Stimulated activated naive CD8-positive, alpha-beta T cell treated with anti-CD3 and anti-CD28 coated beads, Interleukin-15, amount 100 ng/mL, for 72 hours (primary cell): Measurements from ENCODE around the gene MYO1B.

Experiments used
- ATAC-seq: fragments of 150-1000 bp; cut with Tn5 transposase; 2 replicates; pipeline ENCODE4 v1.10.0; 2021; ENCODE audit warnings: mild to moderate bottlenecking, moderate library complexity
- DNase-seq, 2 donors: peaks; one replicate each; pipeline ENCODE4 v3.0.0; 2021 to 2022
- H3K27ac Mint-ChIP-seq, 2 donors: one replicate each; pipeline ENCODE4 v1.8.0; 2022; ENCODE audit warnings: mild to moderate bottlenecking in 2 of 2, mixed read lengths in 2 of 2, moderate library complexity in 2 of 2
- H3K27me3 Mint-ChIP-seq: one replicate; pipeline ENCODE4 v1.8.0; 2022; ENCODE audit warnings: mixed read lengths
- H3K4me1 Mint-ChIP-seq: one replicate; pipeline ENCODE4 v1.8.0; 2022; ENCODE audit warnings: mild to moderate bottlenecking, mixed read lengths
- H3K4me3 Mint-ChIP-seq, 2 donors: one replicate each; pipeline ENCODE4 v1.8.0; 2022; ENCODE audit warnings: mild to moderate bottlenecking in 2 of 2, mixed read lengths in 2 of 2, moderate library complexity in 1 of 2
- H3K9me3 Mint-ChIP-seq, 2 donors: one replicate each; pipeline ENCODE4 v1.8.0; 2022; ENCODE audit warnings: mixed read lengths in 2 of 2

MYO1B gene

DNA sequence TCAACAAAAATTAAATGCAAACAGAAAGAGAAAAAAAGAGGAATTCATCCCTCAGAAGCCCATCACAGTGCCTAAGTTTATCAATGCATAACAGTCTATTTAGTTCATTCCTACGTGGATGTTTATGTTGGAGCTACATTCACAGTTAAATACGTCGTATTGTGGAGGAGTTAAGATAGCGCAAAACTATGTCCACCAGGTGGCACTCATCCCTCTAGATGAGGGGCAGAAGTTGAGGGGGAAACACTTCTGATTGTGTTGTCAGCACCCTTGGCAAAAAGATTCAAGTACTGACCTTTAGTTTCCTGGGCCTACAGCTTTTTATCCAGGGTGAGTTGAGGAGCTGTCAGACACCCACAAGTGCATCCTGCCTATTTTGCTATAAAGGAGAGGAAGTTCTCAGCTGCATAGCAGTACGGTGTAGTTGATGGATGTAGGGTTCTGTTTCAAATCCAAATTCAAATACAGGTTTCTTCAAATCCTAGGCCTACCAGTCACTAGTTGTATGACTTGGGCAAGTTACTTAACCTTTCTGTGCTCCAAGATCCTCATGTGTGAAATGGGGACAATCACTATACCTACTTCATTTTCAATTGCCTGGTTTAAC is 26.8 kb upstream of the MYO1B start:
- peaks cover 26 to 27% of the 10 kb centered on the region in 2 donors for H3K9me3 Mint-ChIP-seq
- no peaks in the 10 kb centered on the region for H3K27me3 Mint-ChIP-seq
- peaks cover 25% of the 10 kb centered on the region for H3K4me1 Mint-ChIP-seq
- ATAC-seq (peak; percentile 82), DNase-seq (peak; percentile 52 to 66)
- H3K4me3 Mint-ChIP-seq = no peak overlapping the region
- H3K27ac Mint-ChIP-seq = no peak overlapping the region

DNA sequence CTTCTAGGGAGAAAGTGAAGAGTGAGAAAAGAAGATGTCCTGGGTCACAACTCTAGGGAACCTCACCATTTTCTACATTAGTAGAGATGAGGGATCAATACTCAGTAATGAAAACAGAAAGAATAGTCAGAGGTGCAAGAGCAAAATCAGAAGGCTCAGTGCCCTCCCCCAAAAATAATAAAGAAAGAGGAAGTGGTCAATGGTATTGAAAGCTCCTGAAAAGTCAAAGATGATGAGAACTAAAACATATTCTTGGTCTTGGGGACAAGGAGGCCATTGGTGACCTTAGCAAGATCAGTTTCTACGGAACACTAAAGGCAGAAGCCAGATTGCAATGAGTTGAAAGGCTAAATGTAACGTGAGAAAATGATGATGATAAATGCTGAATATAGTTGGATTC is 24.5 kb upstream of the MYO1B start:
- Mint-ChIP-seq H3K27me3 (no peaks in the 10 kb centered on the region), H3K9me3 (peaks cover 16 to 17% of the 10 kb centered on the region in 2 donors), H3K4me1 (peaks cover 25% of the 10 kb centered on the region), H3K4me3 (no peak overlapping the region), H3K27ac (no peak overlapping the region)
- ATAC-seq = no peak
- no peak for DNase-seq

DNA sequence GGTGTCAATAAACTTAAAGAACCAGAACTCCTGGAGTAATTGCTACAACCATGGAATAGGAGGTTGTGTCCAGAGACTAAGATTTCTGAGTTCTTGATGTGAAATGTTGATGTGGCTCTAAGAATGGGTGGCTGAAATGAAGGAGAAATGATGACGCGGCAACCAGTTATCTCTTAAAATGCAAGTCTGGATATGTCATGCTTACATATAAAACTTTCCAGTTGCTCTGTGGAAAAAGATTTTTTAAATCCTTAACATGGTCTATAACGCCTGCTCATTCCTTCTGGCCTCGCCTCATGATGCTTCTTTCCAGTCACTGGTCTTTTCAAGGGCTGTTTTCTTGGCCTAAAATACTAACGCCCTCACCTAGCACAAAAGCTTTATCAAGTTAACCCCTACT is 23.5 kb upstream of the MYO1B start:
- no peak overlapping the region for H3K4me3 Mint-ChIP-seq
- H3K27me3 Mint-ChIP-seq = no peaks in the 10 kb centered on the region
- no peak for ATAC-seq
- peaks cover 16 to 17% of the 10 kb centered on the region in 2 donors for H3K9me3 Mint-ChIP-seq
- peaks cover 25% of the 10 kb centered on the region for H3K4me1 Mint-ChIP-seq
- DNase-seq = no peak
- H3K27ac Mint-ChIP-seq = no peak overlapping the region

GRCh38 chr2:191222507-191222906 is 22.7 kb upstream of the MYO1B start:
- peaks cover 16 to 17% of the 10 kb centered on the region in 2 donors for H3K9me3 Mint-ChIP-seq
- ATAC-seq (no peak), DNase-seq (no peak)
- H3K4me1 Mint-ChIP-seq = peaks cover 24% of the 10 kb centered on the region
- H3K27me3 Mint-ChIP-seq = no peaks in the 10 kb centered on the region
- no peak overlapping the region for H3K4me3 Mint-ChIP-seq
- H3K27ac Mint-ChIP-seq = no peak overlapping the region

DNA sequence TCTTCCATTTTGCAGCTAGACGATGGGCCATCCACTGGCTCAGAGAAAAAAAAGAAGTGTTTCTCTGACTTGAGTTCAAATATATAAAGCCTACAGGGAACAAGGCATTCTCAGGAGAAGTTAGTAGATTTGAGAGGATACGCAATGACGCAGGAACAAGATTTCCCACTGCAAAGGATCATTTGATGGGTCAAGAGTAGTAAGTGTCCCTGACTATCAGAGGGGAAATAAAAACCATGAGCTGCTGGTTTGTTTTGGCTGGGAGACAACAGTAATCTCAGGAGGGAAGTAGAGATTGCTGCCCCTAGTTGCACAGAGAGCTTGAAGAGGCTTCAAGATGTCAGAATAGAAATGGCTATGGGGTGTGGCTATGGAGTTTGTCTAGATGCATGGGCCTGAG is 22.3 kb upstream of the MYO1B start:
- Mint-ChIP-seq H3K4me3 (no peak overlapping the region), H3K27me3 (no peaks in the 10 kb centered on the region), H3K27ac (no peak overlapping the region), H3K9me3 (peaks cover 16 to 17% of the 10 kb centered on the region in 2 donors), H3K4me1 (peaks cover 20% of the 10 kb centered on the region)
- DNase-seq (no peak), ATAC-seq (no peak)

DNA sequence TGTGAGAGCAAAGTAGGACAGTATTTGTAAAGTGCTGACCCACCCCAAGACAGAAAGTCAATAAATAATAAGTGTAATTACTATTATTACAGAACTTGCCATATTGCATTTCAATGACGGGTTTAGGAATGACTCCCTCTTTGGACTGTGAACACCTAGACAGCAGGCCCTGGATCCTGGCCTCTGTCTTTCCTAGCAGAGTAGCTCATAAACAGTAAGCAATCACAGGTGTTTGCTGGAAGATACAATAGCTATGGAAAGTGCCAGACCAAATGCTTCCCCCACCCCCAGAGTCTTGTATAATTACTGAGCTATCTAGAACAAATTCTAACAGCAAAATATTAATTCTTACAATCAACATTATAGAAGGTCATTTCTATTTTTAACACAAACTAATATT is 20.1 kb upstream of the MYO1B start:
- Mint-ChIP-seq H3K27me3 (no peaks in the 10 kb centered on the region), H3K4me3 (no peak overlapping the region), H3K27ac (no peak overlapping the region), H3K4me1 (peaks cover 9% of the 10 kb centered on the region), H3K9me3 (peaks cover 7 to 8% of the 10 kb centered on the region in 2 donors)
- DNase-seq (no peak), ATAC-seq (no peak)

- Mint-ChIP-seq H3K4me1 (peaks cover 6% of the 10 kb centered on the region), H3K27me3 (no peaks in the 10 kb centered on the region), H3K9me3 (peaks cover 2% of the 10 kb centered on the region in 2 donors), H3K4me3 (no peak overlapping the region), H3K27ac (no peak overlapping the region)
- no peak for DNase-seq
- no peak for ATAC-seq
These were observed 19.5 kb upstream of the MYO1B start for GRCh38 chr2:191225690-191226089.

- Mint-ChIP-seq H3K4me1 (peaks cover 5% of the 10 kb centered on the region), H3K4me3 (no peak overlapping the region), H3K27ac (no peak overlapping the region), H3K27me3 (no peaks in the 10 kb centered on the region), H3K9me3 (no peaks in the 10 kb centered on the region)
- ATAC-seq (no peak), DNase-seq (no peak)
These were observed 19.0 kb upstream of the MYO1B start for GRCh38 chr2:191226196-191226595.

GRCh38 chr2:191228333-191228732 is 16.9 kb upstream of the MYO1B start:
- Mint-ChIP-seq H3K9me3 (no peaks in the 10 kb centered on the region), H3K27ac (no peak overlapping the region), H3K4me3 (no peak overlapping the region), H3K27me3 (no peaks in the 10 kb centered on the region), H3K4me1 (peaks cover 5% of the 10 kb centered on the region)
- no peak for ATAC-seq
- DNase-seq = no peak

DNA sequence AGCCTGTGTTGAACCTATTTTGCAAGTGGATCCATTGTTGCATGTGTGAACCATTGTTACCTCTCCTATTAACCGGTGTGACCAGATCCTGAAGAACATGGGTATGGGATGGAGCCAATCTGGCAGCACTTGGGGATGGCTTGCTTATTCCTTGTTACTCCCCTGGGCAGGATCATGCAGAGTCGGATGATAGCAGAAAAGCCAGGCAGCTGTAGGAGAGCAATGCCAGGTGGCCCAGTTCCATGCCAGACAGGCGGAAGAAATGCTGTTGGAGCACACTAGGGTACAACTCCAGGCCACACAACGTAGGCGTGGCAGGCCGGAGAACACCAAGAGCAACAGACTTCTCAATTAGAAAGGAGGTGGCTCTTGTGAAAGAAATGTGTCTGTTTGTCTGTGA is 16.3 kb upstream of the MYO1B start:
- peaks cover 5% of the 10 kb centered on the region for H3K4me1 Mint-ChIP-seq
- no peak overlapping the region for H3K27ac Mint-ChIP-seq
- DNase-seq (no peak), ATAC-seq (no peak)
- no peaks in the 10 kb centered on the region for H3K9me3 Mint-ChIP-seq
- no peak overlapping the region for H3K4me3 Mint-ChIP-seq
- H3K27me3 Mint-ChIP-seq = no peaks in the 10 kb centered on the region

- DNase-seq = no peak
- no peak overlapping the region for H3K4me3 Mint-ChIP-seq
These were observed 15.0 kb upstream of the MYO1B start for GRCh38 chr2:191230174-191230573.

DNA sequence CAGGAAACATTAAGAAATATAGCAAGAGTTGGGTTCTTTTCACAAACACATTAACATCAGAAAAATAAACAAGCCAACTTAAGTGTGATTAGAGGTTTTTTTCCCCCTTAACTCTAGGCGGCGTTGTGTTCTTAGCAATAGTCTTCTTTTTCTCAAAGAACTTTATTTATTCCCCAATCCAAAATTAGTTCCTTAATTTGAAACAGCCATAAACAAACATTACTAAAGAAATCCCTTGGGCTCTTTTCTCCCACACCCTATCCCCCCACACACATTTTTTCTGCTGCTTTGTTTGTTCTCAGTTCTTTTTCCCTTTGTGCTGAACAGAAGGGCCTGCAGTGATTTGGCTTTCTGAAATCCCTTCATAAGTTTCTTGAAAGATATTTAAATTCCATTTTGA is 13.2 kb upstream of the MYO1B start:
- ATAC-seq (no peak), DNase-seq (no peak)
- no peak overlapping the region for H3K4me3 Mint-ChIP-seq
- peaks cover 13% of the 10 kb centered on the region for H3K4me1 Mint-ChIP-seq
- H3K9me3 Mint-ChIP-seq = peaks cover 0 to 6% of the 10 kb centered on the region in 2 donors
- no peak overlapping the region for H3K27ac Mint-ChIP-seq
- no peaks in the 10 kb centered on the region for H3K27me3 Mint-ChIP-seq

More at GRCh38 chr2:191230174-191230573, 15.0 kb upstream of the MYO1B start:
- ATAC-seq = peak; percentile 37
- peaks cover 13% of the 10 kb centered on the region for H3K4me1 Mint-ChIP-seq
- H3K27ac Mint-ChIP-seq = no peak overlapping the region
- no peaks in the 10 kb centered on the region for H3K27me3 Mint-ChIP-seq
- peaks cover 0 to 6% of the 10 kb centered on the region in 2 donors for H3K9me3 Mint-ChIP-seq

DNA sequence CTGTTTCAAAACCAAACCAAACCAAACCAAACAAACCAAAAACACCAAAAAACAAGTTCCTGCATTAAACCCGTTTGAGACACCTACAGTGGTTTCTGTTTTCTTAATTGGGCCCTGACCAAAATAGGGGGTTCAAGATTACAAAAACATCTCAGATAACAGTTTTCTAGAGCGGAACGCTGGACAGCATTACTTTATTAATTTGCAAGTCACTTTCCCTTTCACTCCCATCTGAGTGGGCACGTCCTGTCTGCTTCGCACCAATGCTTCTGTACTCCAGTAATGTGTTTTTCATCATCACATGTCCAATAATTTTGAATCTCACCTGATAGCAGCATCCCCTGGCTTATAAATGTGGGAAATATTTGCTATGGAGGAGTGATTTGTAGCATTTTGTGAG is 11.7 kb upstream of the MYO1B start:
- ATAC-seq (no peak), DNase-seq (no peak)
- Mint-ChIP-seq H3K4me3 (no peak overlapping the region), H3K4me1 (peaks cover 13% of the 10 kb centered on the region), H3K27me3 (no peaks in the 10 kb centered on the region), H3K9me3 (peaks cover 0 to 6% of the 10 kb centered on the region in 2 donors), H3K27ac (no peak overlapping the region)

- Mint-ChIP-seq H3K27ac (peak overlapping the region in 1 of 2 donors; percentile 9), H3K4me1 (peaks cover 13% of the 10 kb centered on the region), H3K4me3 (no peak overlapping the region), H3K9me3 (peaks cover 0 to 6% of the 10 kb centered on the region in 2 donors), H3K27me3 (no peaks in the 10 kb centered on the region)
- ATAC-seq (no peak), DNase-seq (no peak)
These were observed 10.8 kb upstream of the MYO1B start for GRCh38 chr2:191234376-191234775.

GRCh38 chr2:191240871-191241270 is 4.3 kb upstream of the MYO1B start:
- peaks cover 0 to 5% of the 10 kb centered on the region in 2 donors for H3K9me3 Mint-ChIP-seq
- no peak for DNase-seq
- ATAC-seq = no peak
- no peaks in the 10 kb centered on the region for H3K27me3 Mint-ChIP-seq
- H3K4me1 Mint-ChIP-seq = peaks cover 2% of the 10 kb centered on the region
- H3K4me3 Mint-ChIP-seq = no peak overlapping the region
- peak overlapping the region in 1 of 2 donors; percentile 29 for H3K27ac Mint-ChIP-seq

DNA sequence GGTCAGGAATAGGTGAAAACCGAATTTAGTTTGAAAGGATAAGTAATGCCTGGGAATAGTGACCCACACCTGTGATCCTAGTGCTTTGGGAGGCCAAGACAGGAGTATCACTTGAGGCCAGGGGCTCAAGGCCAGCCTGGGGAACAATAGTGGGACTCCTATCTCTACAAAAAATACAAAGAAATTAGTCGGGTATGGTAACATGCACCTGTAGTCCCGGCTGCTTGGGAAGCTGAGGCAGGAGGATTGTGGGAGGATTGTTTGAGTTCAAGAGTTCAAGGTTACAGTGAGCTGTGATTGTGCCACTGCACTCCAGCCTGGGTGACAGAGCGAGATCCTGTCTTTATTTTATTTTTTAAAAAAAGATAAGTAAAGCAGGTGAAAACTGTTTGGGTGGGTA is 3.8 kb upstream of the MYO1B start:
- H3K4me3 Mint-ChIP-seq = no peak overlapping the region
- H3K27me3 Mint-ChIP-seq = no peaks in the 10 kb centered on the region
- peak overlapping the region in 1 of 2 donors; percentile 96 for H3K27ac Mint-ChIP-seq
- ATAC-seq (no peak), DNase-seq (no peak)
- H3K4me1 Mint-ChIP-seq = peaks cover 7% of the 10 kb centered on the region
- peaks cover 0 to 5% of the 10 kb centered on the region in 2 donors for H3K9me3 Mint-ChIP-seq

- no peak for ATAC-seq
- peaks cover 0 to 5% of the 10 kb centered on the region in 2 donors for H3K9me3 Mint-ChIP-seq
- H3K4me3 Mint-ChIP-seq = no peak overlapping the region
- peaks cover 23% of the 10 kb centered on the region for H3K4me1 Mint-ChIP-seq
- no peak overlapping the region for H3K27ac Mint-ChIP-seq
- no peaks in the 10 kb centered on the region for H3K27me3 Mint-ChIP-seq
- DNase-seq = no peak
These were observed 2.0 kb upstream of the MYO1B start for GRCh38 chr2:191243154-191243553.
